Activated naive CD4-positive, alpha-beta T cell treated with anti-CD3 and anti-CD28 coated beads, Interleukin-2, amount 10 ng/mL, durations not matched to agents 7 days and 5 days (primary cell): ENCODE data around the gene PARP2.
A peak's percentile ranks its signal among the peaks of the same experiment; 100 is the strongest.

ENCODE experiments used
- CTCF ChIA-PET: fragments of 350-600 bp; sonication (Branson Sonifier 250); formaldehyde crosslinking; loops from one replicate; lab custom pipeline; 2021; ENCODE audit warnings: antibody characterized with exemption; lab: Charles Lee
- DNase-seq: peaks from one replicate; pipeline ENCODE4 v3.0.0-alpha.2; 2020
- H3K27ac Mint-ChIP-seq: one replicate; pipeline ENCODE4 v1.8.0; 2021; ENCODE audit warnings: mild to moderate bottlenecking, moderate library complexity, mixed read lengths
- H3K27me3 Mint-ChIP-seq: one replicate; pipeline ENCODE4 v1.8.0; 2021; ENCODE audit warnings: mild to moderate bottlenecking, mixed read lengths
- H3K36me3 Mint-ChIP-seq: one replicate; pipeline ENCODE4 v1.8.0; 2021; ENCODE audit warnings: mixed read lengths
- H3K4me1 Mint-ChIP-seq: one replicate; pipeline ENCODE4 v1.8.0; 2021; ENCODE audit warnings: mixed read lengths
- H3K4me3 Mint-ChIP-seq: one replicate; pipeline ENCODE4 v1.8.0; 2021; ENCODE audit warnings: mild to moderate bottlenecking, moderate library complexity, mixed read lengths
- H3K9me3 Mint-ChIP-seq: one replicate; pipeline ENCODE4 v1.8.0; 2021; ENCODE audit warnings: mixed read lengths

Gene PARP2

DNA sequence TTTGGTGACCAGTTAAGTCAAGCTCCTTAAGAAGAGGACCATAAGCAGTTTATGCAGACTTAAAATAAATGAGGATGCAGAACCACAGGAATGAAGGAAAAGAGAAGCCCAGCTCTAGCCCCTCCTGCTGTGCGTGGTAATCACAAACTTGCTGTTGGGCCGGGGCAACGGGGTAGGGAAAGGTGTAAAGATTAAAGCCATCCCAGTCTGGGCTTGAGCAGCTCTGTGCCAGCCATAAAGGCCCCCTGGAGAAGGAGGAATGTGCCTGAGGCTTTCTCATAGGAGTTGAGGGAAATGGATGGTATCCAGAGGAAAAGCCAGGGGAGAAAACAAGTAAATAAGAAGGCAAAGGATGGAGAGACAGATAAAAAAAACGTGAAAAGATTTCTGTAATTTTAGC lies 44.7 kb downstream of the PARP2 start:
- H3K4me1 Mint-ChIP-seq, result no peaks in the 10 kb centered on the region
- CTCF ChIA-PET, result interaction anchor here (1.4 kb wide), 1 partner anchor 61 kb away, joined by 3 read pairs; no protein-coding TSS in a partner anchor
- H3K36me3 Mint-ChIP-seq, result peaks cover 59% of the 10 kb centered on the region

DNA sequence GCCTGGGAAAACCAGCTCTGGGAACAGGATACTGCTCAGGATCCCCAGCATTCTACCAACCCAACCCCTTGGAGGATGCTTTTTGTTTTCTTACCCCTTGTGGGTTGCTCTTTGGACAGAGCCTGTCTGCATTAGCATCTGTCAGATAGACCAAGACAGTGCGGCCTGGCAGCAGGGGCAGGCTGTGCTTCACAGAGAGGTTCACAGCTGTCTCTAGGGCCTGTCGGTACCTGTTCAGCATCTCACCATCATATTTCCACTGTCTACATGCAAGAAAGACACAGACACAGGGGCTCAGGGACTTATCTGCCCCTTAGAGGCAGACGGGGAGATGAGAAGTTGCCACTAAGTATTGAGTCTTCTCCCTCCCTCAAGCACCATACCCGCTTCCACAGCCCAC lies 48.1 kb downstream of the PARP2 start:
- Mint-ChIP-seq H3K9me3 (no peaks in the 10 kb centered on the region), H3K27me3 (no peaks in the 10 kb centered on the region), H3K36me3 (peaks cover 55% of the 10 kb centered on the region), H3K4me3 (no peak overlapping the region), H3K4me1 (no peaks in the 10 kb centered on the region), H3K27ac (no peak overlapping the region)
- DNase-seq, result no peak
- CTCF ChIA-PET, result interaction anchor here (0.7 to 1.2 kb wide), 2 partner anchors 24 to 65 kb away, joined by 4 to 6 read pairs; no protein-coding TSS in a partner anchor

More for the DNA sequence above, 44.7 kb downstream of the PARP2 start:
- Mint-ChIP-seq H3K27ac (no peak overlapping the region), H3K9me3 (no peaks in the 10 kb centered on the region), H3K4me3 (no peak overlapping the region), H3K27me3 (no peaks in the 10 kb centered on the region)
- no peak for DNase-seq

DNA sequence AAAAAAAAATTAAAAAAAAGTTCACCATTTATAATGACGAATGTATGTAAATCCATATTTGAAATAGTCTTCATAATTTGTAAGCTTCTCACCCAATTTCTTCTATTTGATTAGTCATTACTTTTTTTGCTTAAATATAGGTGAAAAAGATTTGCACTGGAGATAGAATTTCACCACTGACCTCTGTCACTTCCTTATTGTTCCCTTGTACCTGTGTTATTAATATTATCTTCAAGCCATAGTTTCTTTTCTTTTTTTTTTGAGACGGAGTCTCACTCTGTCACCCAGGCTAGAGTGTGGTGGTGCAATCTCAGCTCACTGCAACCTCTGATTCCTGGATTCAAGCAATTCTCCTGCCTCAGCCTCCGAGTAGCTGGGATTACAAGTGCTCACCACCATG lies 54.1 kb downstream of the PARP2 start:
- H3K9me3 Mint-ChIP-seq, result no peaks in the 10 kb centered on the region
- CTCF ChIA-PET, result interaction anchor here (0.7 to 1.3 kb wide), 2 partner anchors 294 to 573 kb away, joined by 3 read pairs; no protein-coding TSS in a partner anchor
- peaks cover 16% of the 10 kb centered on the region for H3K4me1 Mint-ChIP-seq
- no peak for DNase-seq
- no peak overlapping the region for H3K4me3 Mint-ChIP-seq
- no peak overlapping the region for H3K27ac Mint-ChIP-seq
- H3K27me3 Mint-ChIP-seq, result no peaks in the 10 kb centered on the region
- H3K36me3 Mint-ChIP-seq, result peaks cover 42% of the 10 kb centered on the region

DNA sequence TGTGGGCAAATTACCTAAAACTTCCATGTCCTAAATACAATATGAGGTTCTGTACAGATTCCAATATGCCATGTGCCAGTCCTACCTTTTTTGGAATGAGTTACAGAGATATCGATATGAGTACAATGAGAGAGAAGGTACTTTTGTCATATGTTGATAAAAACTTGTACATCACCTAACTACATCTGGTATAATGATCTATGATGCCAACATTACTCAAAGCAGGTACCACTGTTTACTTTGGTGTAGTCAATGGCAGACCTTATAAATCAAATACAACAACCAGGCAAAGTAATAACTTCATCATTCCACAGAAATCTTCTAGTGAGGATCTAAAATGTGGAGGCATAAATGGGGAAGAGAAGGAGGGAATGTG lies 57.1 kb downstream of the PARP2 start:
- peaks cover 25% of the 10 kb centered on the region for H3K4me1 Mint-ChIP-seq
- peak overlapping the region; percentile 81 for H3K27ac Mint-ChIP-seq
- H3K4me3 Mint-ChIP-seq, result peak overlapping the region; percentile 25
- CTCF ChIA-PET, result interaction anchor here (1.4 to 2.3 kb wide), 3 partner anchors 13 to 208 kb away, joined by 3 to 7 read pairs (median 5); partner anchors contain the start of gene TEP1
- DNase-seq, result no peak
- no peaks in the 10 kb centered on the region for H3K9me3 Mint-ChIP-seq
- H3K36me3 Mint-ChIP-seq, result peaks cover 60% of the 10 kb centered on the region
- H3K27me3 Mint-ChIP-seq, result no peaks in the 10 kb centered on the region

DNA sequence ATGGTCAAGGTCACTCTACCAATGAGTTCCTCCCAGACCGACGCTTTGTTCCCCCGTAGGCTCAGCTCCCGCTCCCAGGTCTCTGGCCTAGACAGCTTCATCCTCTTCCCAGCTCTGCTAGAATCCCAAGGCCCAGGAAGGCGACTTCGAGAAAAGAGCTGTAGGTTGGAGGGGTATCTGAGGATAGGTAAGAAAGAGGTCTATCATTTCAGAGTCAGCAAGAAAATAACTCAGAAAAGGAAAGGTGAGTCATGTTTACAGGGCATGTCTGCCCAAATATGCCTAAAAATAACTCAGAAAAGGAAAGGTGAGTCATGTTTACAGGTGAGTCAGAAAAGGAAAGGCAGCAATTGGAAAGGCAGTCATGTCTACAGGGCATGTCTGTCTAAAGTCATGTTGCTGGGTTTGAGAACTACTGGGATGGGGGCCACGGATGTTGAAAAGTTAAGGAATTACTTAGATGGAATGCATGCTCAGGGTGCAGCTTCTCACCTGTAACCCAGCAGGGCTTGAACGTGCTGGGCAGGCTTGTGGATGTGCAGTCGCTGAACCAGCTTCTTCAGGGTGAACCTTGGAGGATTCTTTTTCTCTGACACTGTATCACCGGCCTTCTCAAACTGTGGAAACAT lies 57.6 kb downstream of the PARP2 start:
- CTCF ChIA-PET, result interaction anchor here (1.4 to 2.3 kb wide), 4 partner anchors 13 to 208 kb away, joined by 3 to 7 read pairs (median 5); partner anchors contain the start of gene TEP1
- no peak for DNase-seq
- Mint-ChIP-seq H3K9me3 (no peaks in the 10 kb centered on the region), H3K4me3 (peak overlapping the region; percentile 25), H3K4me1 (peaks cover 26% of the 10 kb centered on the region), H3K27ac (peak overlapping the region; percentile 81), H3K36me3 (peaks cover 58% of the 10 kb centered on the region), H3K27me3 (no peaks in the 10 kb centered on the region)

DNA sequence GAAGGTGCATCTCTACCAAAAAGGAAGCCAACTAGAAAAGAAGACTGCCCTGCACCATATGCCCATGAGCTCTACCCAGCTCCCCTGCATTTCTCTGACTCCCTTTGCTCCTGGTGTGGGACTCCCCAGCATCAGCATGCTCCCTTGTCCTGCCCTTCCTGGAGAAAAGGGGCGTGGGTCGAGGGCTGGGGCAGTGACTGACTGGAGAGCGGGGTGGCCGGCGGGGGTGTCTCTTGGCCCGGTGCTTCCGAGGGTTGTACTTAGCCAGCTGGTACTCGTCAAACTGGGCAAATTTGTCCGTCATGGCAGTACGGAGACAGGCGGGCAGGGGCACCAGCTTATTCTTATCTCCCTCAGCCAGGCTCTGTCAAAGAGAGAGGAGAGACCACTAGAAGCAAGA lies 60.1 kb downstream of the PARP2 start:
- no peak overlapping the region for H3K4me3 Mint-ChIP-seq
- CTCF ChIA-PET, result interaction anchor here (1.3 to 2.9 kb wide), 2 partner anchors 12 to 77 kb away, joined by 3 to 18 read pairs; no protein-coding TSS in a partner anchor
- no peaks in the 10 kb centered on the region for H3K27me3 Mint-ChIP-seq
- no peak for DNase-seq
- no peaks in the 10 kb centered on the region for H3K9me3 Mint-ChIP-seq
- H3K36me3 Mint-ChIP-seq, result peaks cover 71% of the 10 kb centered on the region
- H3K4me1 Mint-ChIP-seq, result peaks cover 33% of the 10 kb centered on the region
- H3K27ac Mint-ChIP-seq, result no peak overlapping the region
